ENCODE data around the gene TIGD3. TPM values are rescaled to one million over a fixed set of nuclear protein-coding genes. Genes with fewer than 3 reads are reported as not detected.

The TIGD3 gene
- total RNA-seq (2022; extraction: Qiagen RNA extraction; ENCODE audit: low read depth): 0.58 to 1.2 TPM (median 0.86 TPM) in 5 replicates

GRCh38 chr11:65354265-65355012, at the start of gene TIGD3:
Gene TIGD3 (plus strand): TSS chr11:65354751. CDS start chr11:65355809, 1,058 bp downstream.

GRCh38 chr11:65314501-65315203, 39.9 kb upstream of the TIGD3 start, which contains the start of gene CDC42EP2:
Gene CDC42EP2 (plus strand): TSS chr11:65314866. CDS start chr11:65320899, 6,033 bp downstream.

GRCh38 chr11:65382033-65382803, 27.7 kb downstream of the TIGD3 start, which contains the start of gene SLC25A45:
Gene SLC25A45 (minus strand): TSS chr11:65382646. CDS start chr11:65381951, 695 bp downstream.

GRCh38 chr11:65386307-65387140, 32.0 kb downstream of the TIGD3 start, which contains the start of gene FRMD8:
Gene FRMD8 (plus strand): TSS chr11:65386637. CDS start chr11:65387037, 400 bp downstream.

Other genes starting within 250 kb of the TIGD3 start
- 5.2 to 8.7 TPM (median 6.5 TPM) in 5 replicates for gene TM7SF2, start 242.9 kb upstream of the TIGD3 start, total RNA-seq (2022; extraction: Qiagen RNA extraction; ENCODE audit: low read depth)
- 13.4 to 26.8 TPM (median 23.3 TPM) in 5 replicates for gene ZNHIT2, start 237.1 kb upstream of the TIGD3 start, total RNA-seq (2022; extraction: Qiagen RNA extraction; ENCODE audit: low read depth)
- 832 to 1,047 TPM (median 993 TPM) in 5 replicates for gene FAU, start 232.6 kb upstream of the TIGD3 start, total RNA-seq (2022; extraction: Qiagen RNA extraction; ENCODE audit: low read depth)
- gene MRPL49, start 232.4 kb upstream of the TIGD3 start, total RNA-seq (2022; extraction: Qiagen RNA extraction; ENCODE audit: low read depth): 66.5 to 79.9 TPM (median 72.3 TPM) in 5 replicates
- 27.8 to 43.7 TPM (median 41.1 TPM) in 5 replicates for gene SYVN1, start 220.2 kb upstream of the TIGD3 start, total RNA-seq (2022; extraction: Qiagen RNA extraction; ENCODE audit: low read depth)
- not detected in 5 replicates for gene SPDYC, start 184.5 kb upstream of the TIGD3 start, total RNA-seq (2022; extraction: Qiagen RNA extraction; ENCODE audit: low read depth)
- gene CAPN1, start 172.8 kb upstream of the TIGD3 start, total RNA-seq (2022; extraction: Qiagen RNA extraction; ENCODE audit: low read depth): 90.5 to 114 TPM (median 104 TPM) in 5 replicates
- gene POLA2, start 92.8 kb upstream of the TIGD3 start, total RNA-seq (2022; extraction: Qiagen RNA extraction; ENCODE audit: low read depth): 13.0 to 21.6 TPM (median 16.9 TPM) in 5 replicates
- 12.9 to 17.9 TPM (median 15.8 TPM) in 5 replicates for gene CDC42EP2, start 39.9 kb upstream of the TIGD3 start, total RNA-seq (2022; extraction: Qiagen RNA extraction; ENCODE audit: low read depth)
- 38.9 to 41.1 TPM (median 39.0 TPM) in 5 replicates for gene DPF2, start 20.9 kb upstream of the TIGD3 start, total RNA-seq (2022; extraction: Qiagen RNA extraction; ENCODE audit: low read depth)
- 9.8 to 12.9 TPM (median 10.9 TPM) in 5 replicates for gene SLC25A45, start 27.9 kb downstream of the TIGD3 start, total RNA-seq (2022; extraction: Qiagen RNA extraction; ENCODE audit: low read depth)
- 38.6 to 57.7 TPM (median 48.3 TPM) in 5 replicates for gene FRMD8, start 31.9 kb downstream of the TIGD3 start, total RNA-seq (2022; extraction: Qiagen RNA extraction; ENCODE audit: low read depth)
- gene NEAT1, start 68.0 kb downstream of the TIGD3 start, total RNA-seq (2022; extraction: Qiagen RNA extraction; ENCODE audit: low read depth): 119 to 272 TPM (median 214 TPM) in 5 replicates
- gene MALAT1, start 144.3 kb downstream of the TIGD3 start, total RNA-seq (2022; extraction: Qiagen RNA extraction; ENCODE audit: low read depth): 26.0 to 79.2 TPM (median 71.5 TPM) in 5 replicates
- gene SCYL1, start 170.3 kb downstream of the TIGD3 start, total RNA-seq (2022; extraction: Qiagen RNA extraction; ENCODE audit: low read depth): 41.8 to 64.0 TPM (median 60.8 TPM) in 5 replicates
- 89.5 to 139 TPM (median 115 TPM) in 5 replicates for gene LTBP3, start 203.6 kb downstream of the TIGD3 start, total RNA-seq (2022; extraction: Qiagen RNA extraction; ENCODE audit: low read depth)
- gene ZNRD2, start 215.7 kb downstream of the TIGD3 start, total RNA-seq (2022; extraction: Qiagen RNA extraction; ENCODE audit: low read depth): 68.9 to 82.1 TPM (median 80.4 TPM) in 5 replicates
- gene FAM89B, start 217.8 kb downstream of the TIGD3 start, total RNA-seq (2022; extraction: Qiagen RNA extraction; ENCODE audit: low read depth): 27.5 to 57.1 TPM (median 48.3 TPM) in 5 replicates
- gene EHBP1L1, start 221.3 kb downstream of the TIGD3 start, total RNA-seq (2022; extraction: Qiagen RNA extraction; ENCODE audit: low read depth): 26.8 to 46.1 TPM (median 41.0 TPM) in 5 replicates
- 0.21 to 1.4 TPM (median 0.57 TPM) in 5 replicates for gene KCNK7, start 241.0 kb downstream of the TIGD3 start, total RNA-seq (2022; extraction: Qiagen RNA extraction; ENCODE audit: low read depth)

Measured in A549 treated with RU486 at 1 μM for 4 hours (cell line).